Measurements from ENCODE around the gene OR10H4. TPM values are rescaled to one million over a fixed set of nuclear protein-coding genes. Genes with fewer than 3 reads are reported as not detected.

The OR10H4 gene
- total RNA-seq, 6 donors from 2014 or later: not detected

DNA sequence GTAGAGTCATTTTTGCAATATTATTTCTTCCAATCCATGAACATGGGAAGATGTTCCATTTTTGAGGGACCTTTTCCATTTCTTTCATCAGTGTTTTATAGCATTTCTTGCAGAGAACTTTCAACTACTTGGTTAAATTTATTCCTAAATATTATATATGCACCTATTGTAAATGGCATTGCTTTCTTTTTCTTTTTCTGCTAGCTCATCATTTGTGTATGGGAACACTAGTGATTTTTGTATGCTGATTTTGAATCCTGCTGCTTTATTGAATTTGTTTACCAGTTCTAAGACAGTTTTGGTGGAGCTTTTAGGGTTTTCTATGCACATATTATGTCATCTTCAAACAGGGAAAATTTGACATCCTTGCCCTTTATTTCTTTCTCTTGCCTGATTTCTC, 43.8 kb upstream of the OR10H4 start:
- Histone ChIP-seq H3K27me3 (no peaks in the 10 kb centered on the region), H3K4me1 (no peaks in the 10 kb centered on the region), H3K9me3 (no peaks in the 10 kb centered on the region), H3K36me3 (no peaks in the 10 kb centered on the region), H3K4me3 (no peak overlapping the region), H3K27ac (no peak overlapping the region)
- ATAC-seq (ENCODE audit: low FRiP score in 2 of 2) (no peak), DNase-seq (no peak)
- TF ChIP-seq EP300 (IDR thresholded peaks at IDR 0.05): no peak
- no peak for TF ChIP-seq POLR2AphosphoS5 (IDR thresholded peaks at IDR 0.05)
- no peak for TF ChIP-seq POLR2A (IDR thresholded peaks at IDR 0.05)
- TF ChIP-seq, protein P1, sequence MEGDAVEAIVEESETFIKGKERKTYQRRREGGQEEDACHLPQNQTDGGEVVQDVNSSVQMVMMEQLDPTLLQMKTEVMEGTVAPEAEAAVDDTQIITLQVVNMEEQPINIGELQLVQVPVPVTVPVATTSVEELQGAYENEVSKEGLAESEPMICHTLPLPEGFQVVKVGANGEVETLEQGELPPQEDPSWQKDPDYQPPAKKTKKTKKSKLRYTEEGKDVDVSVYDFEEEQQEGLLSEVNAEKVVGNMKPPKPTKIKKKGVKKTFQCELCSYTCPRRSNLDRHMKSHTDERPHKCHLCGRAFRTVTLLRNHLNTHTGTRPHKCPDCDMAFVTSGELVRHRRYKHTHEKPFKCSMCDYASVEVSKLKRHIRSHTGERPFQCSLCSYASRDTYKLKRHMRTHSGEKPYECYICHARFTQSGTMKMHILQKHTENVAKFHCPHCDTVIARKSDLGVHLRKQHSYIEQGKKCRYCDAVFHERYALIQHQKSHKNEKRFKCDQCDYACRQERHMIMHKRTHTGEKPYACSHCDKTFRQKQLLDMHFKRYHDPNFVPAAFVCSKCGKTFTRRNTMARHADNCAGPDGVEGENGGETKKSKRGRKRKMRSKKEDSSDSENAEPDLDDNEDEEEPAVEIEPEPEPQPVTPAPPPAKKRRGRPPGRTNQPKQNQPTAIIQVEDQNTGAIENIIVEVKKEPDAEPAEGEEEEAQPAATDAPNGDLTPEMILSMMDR (IDR thresholded peaks at IDR 0.05): no peak

DNA sequence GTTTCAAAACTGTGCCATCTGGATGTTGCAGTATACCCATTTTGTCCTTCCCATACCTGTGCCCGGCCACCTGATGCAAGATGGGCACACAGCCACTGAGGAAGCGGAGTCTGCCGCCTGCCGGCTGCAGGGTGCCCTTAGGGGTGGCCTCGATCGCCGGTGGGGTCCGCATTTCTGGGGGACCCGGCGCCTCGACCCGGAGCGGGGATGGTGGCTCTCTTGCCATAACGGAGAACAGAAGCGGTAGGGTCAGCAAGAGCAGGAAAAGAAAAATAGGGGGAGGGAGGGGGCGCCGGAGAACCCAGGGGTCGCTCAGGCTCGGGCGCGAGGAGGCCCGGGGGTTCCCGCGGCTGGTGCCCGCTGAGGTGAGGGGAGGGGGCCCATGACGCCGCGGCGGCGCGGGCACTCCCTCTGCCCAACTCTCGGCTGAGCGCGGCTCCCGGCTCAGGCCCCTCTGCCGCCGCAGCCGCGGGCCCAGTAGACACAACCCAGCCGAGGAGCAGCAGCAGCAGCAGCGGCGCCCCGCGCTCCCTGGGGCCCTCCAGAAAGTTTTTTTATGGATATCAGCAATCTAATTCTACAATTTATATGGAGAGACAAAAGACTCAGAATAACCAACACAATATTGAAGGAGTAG, 37.1 kb upstream of the OR10H4 start:
- H3K9me3 ChIP-seq: peaks cover 0 to 14% (median 12%) of the 10 kb centered on the region in 4 donors
- H3K4me1 ChIP-seq: peaks cover 0 to 6% (median 0%) of the 10 kb centered on the region in 4 donors
- no peaks in the 10 kb centered on the region for H3K36me3 ChIP-seq
- peaks cover 0 to 8% (median 4%) of the 10 kb centered on the region in 4 donors for H3K27me3 ChIP-seq
- H3K4me3 ChIP-seq: peak overlapping the region in 1 of 4 donors; percentile 1
- no peak overlapping the region for H3K27ac ChIP-seq
- ATAC-seq (ENCODE audit: low FRiP score in 2 of 2): no peak
- WGBS, 2 donors: 3 to 8% methylated on average over 33 to 34 of the region's 44 CpGs
- peak in 1 of 2 donors; percentile 82 for DNase-seq
- TF ChIP-seq, protein P1 (IDR thresholded peaks at IDR 0.05): no peak
- TF ChIP-seq POLR2A (IDR thresholded peaks at IDR 0.05): no peak
- TF ChIP-seq EP300 (IDR thresholded peaks at IDR 0.05): no peak
- TF ChIP-seq POLR2AphosphoS5 (IDR thresholded peaks at IDR 0.05): no peak

DNA sequence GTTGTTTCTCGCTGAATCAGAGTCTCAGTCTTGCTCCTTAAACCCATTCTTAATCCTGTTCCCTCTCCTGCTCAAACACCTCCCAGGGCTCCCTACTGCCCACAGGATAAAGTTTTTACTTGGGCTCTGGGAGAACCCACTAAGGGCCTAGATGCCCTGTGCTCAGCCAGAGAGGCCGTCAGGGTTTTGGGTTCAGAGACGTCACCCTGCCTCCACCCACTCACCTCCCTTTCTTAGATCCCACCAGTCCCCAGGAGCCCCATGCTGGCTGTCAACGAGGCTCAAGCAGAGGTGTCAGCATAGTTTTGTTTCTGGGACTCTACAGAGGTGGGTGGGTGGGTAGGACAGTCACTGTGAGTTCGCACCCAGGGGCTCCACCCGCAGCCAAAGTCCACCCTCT, 35.4 kb upstream of the OR10H4 start:
- DNase-seq: no peak
- ATAC-seq (ENCODE audit: low FRiP score in 2 of 2): no peak
- Histone ChIP-seq H3K36me3 (no peaks in the 10 kb centered on the region), H3K27ac (no peak overlapping the region), H3K9me3 (peaks cover 0 to 14% (median 12%) of the 10 kb centered on the region in 4 donors), H3K4me3 (no peak overlapping the region), H3K4me1 (peaks cover 0 to 6% (median 0%) of the 10 kb centered on the region in 4 donors), H3K27me3 (peaks cover 0 to 8% (median 4%) of the 10 kb centered on the region in 4 donors)
- WGBS, 2 donors: 64 to 75% methylated on average over 4 to 6 of the region's 6 CpGs
- TF ChIP-seq EP300 (IDR thresholded peaks at IDR 0.05) (no peak), POLR2AphosphoS5 (IDR thresholded peaks at IDR 0.05) (no peak)

DNA sequence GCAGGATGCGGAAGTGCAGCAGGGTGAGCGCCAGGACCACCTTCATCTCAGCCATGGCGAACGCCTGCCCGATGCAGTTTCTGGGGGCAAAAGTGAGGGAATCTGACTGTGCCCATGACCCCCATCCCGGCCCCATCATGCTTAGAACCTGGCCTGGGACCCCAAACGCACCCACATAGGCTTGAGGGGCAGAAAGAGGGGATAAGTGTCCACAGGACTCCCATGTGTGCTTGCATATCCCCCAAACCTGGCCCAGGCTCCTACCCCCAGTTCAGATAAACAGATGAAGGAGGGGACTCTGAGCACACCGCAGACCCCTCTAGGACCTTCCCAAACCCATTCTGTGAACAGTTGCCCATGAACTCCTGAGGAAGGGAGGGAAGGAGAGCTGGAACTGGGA, 35.0 kb upstream of the OR10H4 start:
- Histone ChIP-seq H3K36me3 (no peaks in the 10 kb centered on the region), H3K27ac (no peak overlapping the region), H3K4me3 (no peak overlapping the region), H3K27me3 (peaks cover 0 to 8% (median 4%) of the 10 kb centered on the region in 4 donors), H3K4me1 (peaks cover 0 to 6% (median 0%) of the 10 kb centered on the region in 4 donors), H3K9me3 (peaks cover 0 to 14% (median 12%) of the 10 kb centered on the region in 4 donors)
- 88 to 92% methylated on average over 8 of the region's 8 CpGs for WGBS, 2 donors
- ATAC-seq (ENCODE audit: low FRiP score in 2 of 2) (no peak), DNase-seq (no peak)
- TF ChIP-seq POLR2A (IDR thresholded peaks at IDR 0.05) (no peak), EP300 (IDR thresholded peaks at IDR 0.05) (no peak), POLR2AphosphoS5 (IDR thresholded peaks at IDR 0.05) (no peak)
- TF ChIP-seq, protein P1 (IDR thresholded peaks at IDR 0.05): no peak

DNA sequence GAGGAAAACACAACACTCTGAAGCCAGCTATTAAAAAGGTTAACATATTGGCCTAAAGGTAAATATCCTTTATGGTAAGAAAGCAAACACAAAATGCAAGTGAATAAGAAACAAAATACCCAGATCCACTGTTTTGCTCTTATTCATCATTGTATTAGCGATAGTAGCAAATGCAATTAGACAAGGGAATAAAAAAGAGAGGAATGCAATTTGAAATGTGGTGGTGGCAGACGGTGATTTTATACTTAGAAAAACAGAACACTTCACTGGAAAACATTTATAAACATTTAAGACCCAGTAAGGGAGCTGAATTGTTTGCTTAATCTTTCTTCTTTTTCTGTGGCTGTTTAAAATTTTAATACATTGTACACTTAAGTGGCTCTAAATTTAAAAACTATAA, 33.7 kb upstream of the OR10H4 start:
- Histone ChIP-seq H3K4me3 (no peak overlapping the region), H3K4me1 (peaks cover 0 to 6% (median 0%) of the 10 kb centered on the region in 4 donors), H3K36me3 (no peaks in the 10 kb centered on the region), H3K9me3 (peaks cover 0 to 14% (median 12%) of the 10 kb centered on the region in 4 donors), H3K27me3 (peaks cover 0 to 8% (median 4%) of the 10 kb centered on the region in 4 donors), H3K27ac (no peak overlapping the region)
- no peak for DNase-seq
- no peak for TF ChIP-seq POLR2AphosphoS5 (IDR thresholded peaks at IDR 0.05)
- TF ChIP-seq, protein P1 (IDR thresholded peaks at IDR 0.05): no peak
- no peak for TF ChIP-seq EP300 (IDR thresholded peaks at IDR 0.05)
- 87 to 88% methylated on average over 2 of the region's 2 CpGs for WGBS, 2 donors
- ATAC-seq (ENCODE audit: low FRiP score in 2 of 2): no peak

Measured in upper lobe of left lung (tissue), 6 donors.